Measurements from ENCODE around the gene CCDC38. TPM values are rescaled to one million over a fixed set of nuclear protein-coding genes. Genes with fewer than 3 reads are reported as not detected.

CCDC38 gene
- total and polyA plus RNA-seq, 9 of the 15 experiments (the other 6 are each of a cell fraction or from before 2014, with no cell fraction given), result not detected

- TF ChIP-seq TAF9B (IDR thresholded peaks at IDR 0.05; ENCODE audit: partially characterized antibody) (no peak), CTCF (IDR thresholded peaks at IDR 0.05 in 2 of 3, conservative IDR thresholded peaks at IDR 0.05 in 1 of 3; ENCODE audit: insufficient read depth in 2 of 3, low read depth in 1 of 3, low read length in 3 of 3) (peak; percentile 64 to 75 (median 75)), ZNF311 (CRISPR knock-in tag; IDR thresholded peaks at IDR 0.05) (no peak), RFX5 (IDR thresholded peaks at IDR 0.05; ENCODE audit: low read depth, low read length) (no peak), CHAMP1 (IDR thresholded peaks at IDR 0.05) (no peak), XRCC5 (IDR thresholded peaks at IDR 0.05; ENCODE audit: low read depth, low read length) (no peak), ZNF121 (CRISPR knock-in tag; conservative IDR thresholded peaks at IDR 0.05) (no peak), PTBP1 (IDR thresholded peaks at IDR 0.05; ENCODE audit: low read depth, low read length) (no peak), ZNF398 (CRISPR knock-in tag; IDR thresholded peaks at IDR 0.05) (no peak), SMC3 (conservative IDR thresholded peaks at IDR 0.05; ENCODE audit: insufficient read depth, low read depth, low read length) (peak; percentile 41; the same call in 1 of the 2 replicates), MCM5 (IDR thresholded peaks at IDR 0.05; ENCODE audit: low read depth) (no peak), CCAR2 (IDR thresholded peaks at IDR 0.05; ENCODE audit: low read depth, low read length) (no peak), NBN (IDR thresholded peaks at IDR 0.05; ENCODE audit: low read depth) (no peak), RAD21 (CRISPR knock-in tag; conservative IDR thresholded peaks at IDR 0.05 in 1 of 2, IDR thresholded peaks at IDR 0.05 in 1 of 2) (peak; percentile 42 to 76), POLR2AphosphoS2 (IDR thresholded peaks at IDR 0.05; ENCODE audit: low read length) (no peak), MLX (CRISPR knock-in tag; conservative IDR thresholded peaks at IDR 0.05) (no peak), FOXK1 (CRISPR knock-in tag; IDR thresholded peaks at IDR 0.05; ENCODE audit: borderline replicate concordance) (no peak), SNIP1 (IDR thresholded peaks at IDR 0.05; ENCODE audit: low read depth) (no peak), SPI1 (IDR thresholded peaks at IDR 0.05; ENCODE audit: borderline replicate concordance, low read depth, low read length) (no peak), NRF1 (conservative IDR thresholded peaks at IDR 0.05 in 1 of 2, IDR thresholded peaks at IDR 0.05 in 1 of 2) (no peak), ZNF143 (CRISPR knock-in tag; IDR thresholded peaks at IDR 0.05) (no peak)
Measured at GRCh38 chr12:95918194-95918993, 24.0 kb downstream of the CCDC38 start (continued).
